SU-DHL-6 (cell line): Measurements from ENCODE around the gene DCAF8.

Experiments
- H2AFZ ChIP-seq: fragments of 200-600 bp; sonication (generic); 2 replicates; pipeline ENCODE4 v1.6.1; 2014; ENCODE audit warnings: low read depth, mild to moderate bottlenecking, moderate library complexity, mixed read lengths, antibody characterized with exemption, low read length; ENCODE audit not compliant: severe bottlenecking
- H3F3A ChIP-seq: fragments of 200-600 bp; shearing (Covaris generic); 2 replicates; pipeline ENCODE4 v1.6.0; 2016; ENCODE audit warnings: antibody characterized with exemption, mild to moderate bottlenecking; ENCODE audit not compliant: insufficient read depth
- H3K27ac ChIP-seq: fragments of 200-600 bp; sonication (generic); 2 replicates; pipeline ENCODE4 v1.5.1; 2016; ENCODE audit warnings: low read depth, mild to moderate bottlenecking, low read length, moderate library complexity, mixed read lengths
- H3K27me3 ChIP-seq: fragments of 200-600 bp; sonication (generic), shearing (Covaris generic); 2 replicates; pipeline ENCODE4 v1.6.0; 2014; ENCODE audit warnings: mild to moderate bottlenecking, low read length
- H3K36me3 ChIP-seq: fragments of 200-600 bp; sonication (generic); 2 replicates; pipeline ENCODE4 v1.6.1; 2014; ENCODE audit warnings: mild to moderate bottlenecking, low read length, mixed read lengths
- H3K4me2 ChIP-seq: fragments of 300-600, 200-600 bp; shearing (Covaris generic), sonication (generic); 2 replicates; pipeline ENCODE4 v1.6.0; 2014; ENCODE audit warnings: low read length, low read depth, mild to moderate bottlenecking; ENCODE audit not compliant: poor library complexity, severe bottlenecking
- H3K4me3 ChIP-seq: fragments of 200-600 bp; sonication (generic); 2 replicates; pipeline ENCODE4 v1.5.1; 2014; ENCODE audit warnings: antibody characterized with exemption, low read length, mild to moderate bottlenecking, mixed read lengths; ENCODE audit not compliant: insufficient read depth, poor library complexity, severe bottlenecking
- H3K79me2 ChIP-seq: fragments of 200-600 bp; sonication (generic); 2 replicates; pipeline ENCODE4 v1.6.1; 2014; ENCODE audit warnings: mild to moderate bottlenecking, low read length, moderate library complexity; ENCODE audit not compliant: insufficient read depth
- H3K9ac ChIP-seq: fragments of 200-600 bp; sonication (generic); 2 replicates; pipeline ENCODE4 v1.7.0; 2014; ENCODE audit warnings: mild to moderate bottlenecking, low read length
- H3K9me2 ChIP-seq: fragments of 200-600 bp; sonication (generic); replicated peaks from 2 replicates; pipeline ENCODE4 v1.6.1; 2014; ENCODE audit warnings: low read length; ENCODE audit not compliant: insufficient read depth
- H3K9me3 ChIP-seq: fragments of 200-600 bp; sonication (generic); 2 replicates; pipeline ENCODE4 v1.6.1; 2014; ENCODE audit warnings: low read length, mixed read lengths; ENCODE audit not compliant: insufficient read depth
- H4K20me1 ChIP-seq: fragments of 200-600 bp; sonication (generic); 2 replicates; pipeline ENCODE4 v1.6.1; 2014; ENCODE audit warnings: low read depth, mild to moderate bottlenecking, antibody characterized with exemption, low read length, moderate library complexity, mixed read lengths
- CTCF ChIP-seq: fragments of 200-600 bp; sonication (generic); IDR thresholded peaks from one replicate; pipeline ENCODE4 v1.5.1; 2017; ENCODE audit warnings: antibody characterized with exemption, mild to moderate bottlenecking, low read length, moderate library complexity; ENCODE audit not compliant: insufficient read depth, poor library complexity, severe bottlenecking
- EZH2phosphoT487 ChIP-seq: fragments of 200-600 bp; sonication (generic), shearing (Covaris generic); conservative IDR thresholded peaks from 2 replicates; pipeline ENCODE4 v1.6.1; 2018; ENCODE audit warnings: mild to moderate bottlenecking, antibody characterized with exemption, low read length, moderate library complexity, mixed read lengths

The DCAF8 gene

GRCh38 chr1:160192234-160192633 lies 70.1 kb downstream of the DCAF8 start:
- Histone ChIP-seq H3F3A (no peaks in the 10 kb centered on the region), H3K9me2 (no peaks in the 10 kb centered on the region), H4K20me1 (no peaks in the 10 kb centered on the region), H3K79me2 (no peaks in the 10 kb centered on the region), H3K4me2 (no peak overlapping the region), H3K4me3 (no peak overlapping the region), H3K9me3 (no peaks in the 10 kb centered on the region), H3K27me3 (no peaks in the 10 kb centered on the region), H2AFZ (no peak overlapping the region), H3K27ac (no peak overlapping the region), H3K9ac (no peak overlapping the region), H3K36me3 (no peaks in the 10 kb centered on the region)
- no peak for TF ChIP-seq EZH2phosphoT487
- TF ChIP-seq CTCF = no peak

GRCh38 chr1:160191756-160192155 lies 70.6 kb downstream of the DCAF8 start:
- H3K27ac ChIP-seq = no peak overlapping the region
- H3F3A ChIP-seq = no peaks in the 10 kb centered on the region
- no peaks in the 10 kb centered on the region for H3K79me2 ChIP-seq
- no peaks in the 10 kb centered on the region for H3K36me3 ChIP-seq
- H2AFZ ChIP-seq = no peak overlapping the region
- no peaks in the 10 kb centered on the region for H4K20me1 ChIP-seq
- H3K9me3 ChIP-seq = no peaks in the 10 kb centered on the region
- H3K4me2 ChIP-seq = no peak overlapping the region
- H3K4me3 ChIP-seq = no peak overlapping the region
- H3K27me3 ChIP-seq = no peaks in the 10 kb centered on the region
- no peaks in the 10 kb centered on the region for H3K9me2 ChIP-seq
- H3K9ac ChIP-seq = no peak overlapping the region
- TF ChIP-seq CTCF (no peak), EZH2phosphoT487 (no peak)

- H3K27me3 ChIP-seq = no peaks in the 10 kb centered on the region
- no peaks in the 10 kb centered on the region for H3F3A ChIP-seq
- no peak within 1 kb of the TSS for H3K4me3 ChIP-seq
- no peak within 1 kb of the TSS for H3K4me2 ChIP-seq
- no peaks in the 10 kb centered on the region for H4K20me1 ChIP-seq
- H3K36me3 ChIP-seq = no peaks in the 10 kb centered on the region
- no peak within 1 kb of the TSS for H3K27ac ChIP-seq
- H3K9me3 ChIP-seq = no peaks in the 10 kb centered on the region
- no peak within 1 kb of the TSS for H3K9ac ChIP-seq
- no peak within 1 kb of the TSS for H2AFZ ChIP-seq
- no peaks in the 10 kb centered on the region for H3K9me2 ChIP-seq
- no peaks in the 10 kb centered on the region for H3K79me2 ChIP-seq
- TF ChIP-seq CTCF (no peak), EZH2phosphoT487 (no peak)
Observed at GRCh38 chr1:160189649-160190625, 72.4 kb downstream of the DCAF8 start, which contains the start of gene CASQ1. CASQ1 (plus strand) TSS chr1:160190575; CDS start chr1:160190752, 177 bp downstream.
